Hippocampal formation (tissue), 2 donors: Measurements from ENCODE around the gene RSF1.
"Not testable (repeated sequence)": the region's sequence is repeated elsewhere in the genome, so short reads cannot be mapped to it uniquely, and the experiment has no call there.

Experiments used
- DNase-seq, 2 donors: peaks; one replicate each; lab custom pipeline; 2025; lab: John Stamatoyannopoulos, UW

Gene RSF1

DNA sequence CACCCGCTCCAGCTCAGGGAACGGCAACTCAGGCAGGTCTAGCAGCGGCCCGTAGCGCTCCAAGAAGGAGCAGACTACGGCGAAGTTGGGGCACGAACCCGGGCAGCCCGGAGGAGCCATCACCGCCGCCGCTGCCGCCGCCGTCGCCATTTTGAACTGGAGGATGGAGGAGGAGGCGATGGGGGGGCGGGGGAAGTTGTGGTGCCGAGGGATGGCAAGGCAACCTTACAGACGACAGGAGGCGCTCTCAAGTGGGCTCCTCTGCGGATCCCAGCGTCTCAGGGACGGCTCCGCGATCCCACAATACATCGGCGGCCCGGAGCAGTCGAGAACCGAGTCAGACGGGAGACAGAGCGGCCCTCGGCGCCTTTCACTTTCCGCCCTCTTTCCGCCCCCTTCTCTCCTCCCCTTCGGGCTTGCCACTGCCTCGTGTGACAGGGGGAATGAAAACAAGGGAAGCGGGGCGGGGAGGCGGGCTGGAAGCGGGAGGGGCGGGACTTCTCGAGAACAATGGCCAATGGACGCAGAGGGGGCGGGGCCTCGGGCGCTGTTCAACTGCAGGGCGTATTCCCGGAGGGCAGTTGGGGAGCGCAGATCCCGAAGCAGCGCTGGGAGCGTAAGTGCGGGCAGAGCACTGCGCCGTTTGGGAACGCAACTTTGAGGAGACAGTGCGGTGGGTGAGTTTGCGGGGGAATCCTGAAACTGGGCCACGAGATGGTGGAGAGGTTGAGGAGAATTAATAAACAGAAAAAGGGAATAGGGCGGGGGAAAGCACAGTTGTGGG lies at the start of gene RSF1, which contains the start of gene AAMDC:
Gene RSF1, minus strand, starts transcription at position 158 of the 784 bp plus-strand sequence. Its CDS starts 8 bp downstream, at position 150.
Gene AAMDC, plus strand, starts transcription at position 580 of the 784 bp plus-strand sequence. CDS start 21,353 bp downstream, outside the sequence.
- peak; percentile 99 for DNase-seq

DNA sequence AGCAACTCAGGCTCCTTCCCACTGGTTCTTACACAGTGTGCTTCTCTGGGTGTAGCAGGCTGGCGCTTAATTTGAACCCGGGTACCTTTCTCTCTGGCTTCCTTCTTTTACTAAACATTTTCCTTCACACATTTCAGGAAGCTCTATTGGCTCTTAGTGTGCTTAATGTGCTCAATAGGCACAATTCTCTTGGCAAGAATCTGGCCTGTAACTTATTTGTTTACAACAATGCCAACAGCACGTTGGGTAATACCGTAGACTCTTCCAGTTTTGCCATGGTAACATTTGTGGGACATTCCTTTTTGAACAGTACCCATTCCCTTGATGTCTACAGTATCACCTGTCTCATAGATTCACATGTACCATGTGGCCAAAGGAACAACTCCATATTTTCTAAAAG lies 48.2 kb upstream of the RSF1 start:
- DNase-seq, result no peak

DNA sequence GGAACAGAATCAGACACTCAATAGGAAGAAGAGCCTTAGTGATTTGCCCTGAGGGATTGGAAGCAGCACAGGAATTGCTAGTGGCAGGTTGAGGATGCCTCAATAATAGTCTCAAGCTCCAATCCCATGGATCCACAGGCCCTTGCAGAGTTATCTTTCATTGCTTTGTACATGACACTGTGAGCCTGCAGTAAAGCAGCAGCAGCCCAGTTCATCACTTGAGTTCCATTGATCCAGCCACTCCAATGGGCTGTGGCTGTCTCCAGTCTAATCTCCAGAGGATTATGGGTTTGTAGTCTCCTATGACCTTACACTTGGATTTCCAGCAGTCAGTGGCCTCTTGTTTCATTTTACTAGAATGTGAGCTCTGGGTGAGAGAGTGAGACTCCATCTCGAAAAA lies 45.8 kb upstream of the RSF1 start:
- DNase-seq, result no peak

DNA sequence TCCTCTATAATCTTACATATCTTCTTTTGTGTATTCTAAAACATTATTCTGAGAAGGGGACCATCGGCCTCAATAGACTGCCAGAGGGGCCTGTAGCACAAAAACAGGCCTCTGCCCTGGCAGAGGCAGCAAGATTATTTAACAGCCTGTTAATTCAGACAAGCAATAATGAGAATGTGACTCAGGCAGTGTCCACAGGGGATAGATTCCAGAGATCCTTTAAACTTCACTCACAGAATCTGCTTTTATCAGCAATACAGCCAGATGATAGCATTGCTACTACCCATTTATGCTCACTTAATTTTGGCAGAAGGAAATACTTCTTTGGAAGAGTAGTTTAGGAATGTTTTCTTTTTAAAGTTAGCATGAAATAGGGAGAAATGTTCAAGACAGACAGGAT lies 45.3 kb upstream of the RSF1 start:
- no peak for DNase-seq

DNA sequence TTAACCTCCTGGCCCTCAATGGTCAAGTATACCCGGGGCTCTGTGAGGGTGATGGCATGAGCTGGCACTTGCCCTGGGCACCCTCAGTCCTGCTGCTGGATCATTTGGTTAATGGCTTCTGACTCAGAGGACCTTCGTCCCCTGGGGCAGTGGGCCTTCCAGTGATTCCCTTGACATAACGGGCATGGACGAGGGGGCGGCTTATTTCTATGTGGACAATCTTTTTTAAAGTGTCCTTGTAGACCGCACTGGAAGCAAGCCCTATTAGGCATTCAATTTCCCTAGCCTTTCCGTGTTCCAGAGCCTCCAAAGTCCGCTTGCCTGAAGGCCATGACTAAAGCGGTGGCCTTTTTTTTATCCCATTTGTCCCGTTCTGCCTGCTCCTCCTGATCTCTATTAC lies 40.9 kb upstream of the RSF1 start:
- DNase-seq, result not testable (repeated sequence)

DNA sequence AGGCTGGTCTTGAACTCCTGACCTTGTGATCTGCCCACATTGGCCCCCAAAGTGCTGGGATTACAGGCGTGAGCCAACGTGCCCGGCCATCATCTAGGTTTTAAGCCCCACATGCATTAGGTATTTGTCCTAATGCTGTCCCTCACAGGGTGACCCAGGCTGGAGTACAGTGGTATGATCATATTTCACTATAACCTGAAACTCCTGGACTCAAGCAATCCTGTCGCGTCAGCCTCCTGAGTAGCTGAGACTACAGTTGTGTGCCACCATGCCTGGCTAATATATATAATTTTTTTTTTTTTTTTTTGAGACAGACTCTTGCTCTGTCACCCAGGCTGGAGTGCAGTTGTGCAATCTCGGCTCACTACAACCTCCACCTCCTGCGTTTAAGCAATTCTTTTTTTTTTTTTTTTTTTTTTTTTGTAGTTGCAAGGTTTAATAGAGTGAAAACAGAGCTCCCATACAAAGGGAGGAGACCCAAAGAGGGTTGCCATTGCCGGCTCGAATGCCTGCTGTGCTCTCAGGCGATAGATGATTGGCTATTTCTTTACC lies 37.5 kb upstream of the RSF1 start:
- not testable (repeated sequence) for DNase-seq

GRCh38 chr11:77854838-77855237 lies 34.3 kb upstream of the RSF1 start:
- no peak for DNase-seq

DNA sequence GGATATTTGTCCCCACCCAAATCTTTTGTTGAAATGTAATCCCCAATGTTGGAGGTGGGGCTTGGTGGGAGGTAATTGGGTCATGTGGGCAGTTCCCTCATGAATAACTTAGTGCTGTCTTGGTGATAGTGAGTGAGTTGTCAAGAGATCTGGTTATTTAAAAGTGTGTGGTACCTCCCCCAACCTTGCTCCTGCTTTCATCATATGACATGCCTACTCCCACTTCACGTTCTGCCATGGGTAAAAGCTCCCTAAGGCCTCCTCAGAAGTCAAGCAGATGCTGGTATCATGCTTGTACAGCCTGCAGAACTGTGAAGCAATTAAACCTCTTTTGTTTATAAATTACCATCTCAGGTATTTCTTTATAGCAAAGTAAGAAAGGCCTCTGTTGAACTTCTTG lies 31.0 kb upstream of the RSF1 start:
- no peak for DNase-seq

GRCh38 chr11:77843700-77844099 lies 23.2 kb upstream of the RSF1 start:
- DNase-seq, result not testable (repeated sequence)

DNA sequence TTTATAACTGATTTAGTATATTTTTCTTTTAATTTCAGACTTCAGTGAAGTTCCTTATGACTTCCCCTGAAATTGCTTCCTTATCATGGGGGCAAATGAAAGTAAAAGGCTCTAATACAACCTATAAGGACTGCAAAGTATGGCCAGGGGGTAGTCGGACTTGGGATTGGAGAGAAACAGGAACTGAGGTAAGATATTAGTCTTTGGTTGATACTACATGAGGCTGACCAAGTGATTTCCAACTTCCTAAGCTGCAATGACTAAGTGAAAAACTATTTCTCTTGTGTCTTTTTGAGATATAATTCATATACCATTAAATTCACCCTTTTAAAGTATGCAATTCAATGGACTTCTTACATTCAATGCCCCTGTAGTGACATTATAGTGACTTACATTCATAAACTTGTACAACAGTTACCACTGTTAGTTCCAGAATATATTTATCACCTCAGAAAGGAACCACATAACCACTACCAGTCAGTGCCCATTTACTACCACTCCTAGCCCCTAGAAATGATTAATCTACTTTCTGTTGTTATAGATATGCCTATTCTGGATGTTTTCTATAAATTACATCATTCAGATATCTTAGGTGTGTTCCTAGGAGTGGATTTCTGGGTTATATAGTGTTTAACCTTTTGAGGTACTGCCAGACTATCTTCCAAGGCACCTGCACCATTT lies 22.1 kb upstream of the RSF1 start:
- no peak for DNase-seq

- DNase-seq, result no peak
Observed at GRCh38 chr11:77833302-77833701, 12.8 kb upstream of the RSF1 start.

GRCh38 chr11:77828926-77829325 lies 8.4 kb upstream of the RSF1 start:
- DNase-seq, result no peak

DNA sequence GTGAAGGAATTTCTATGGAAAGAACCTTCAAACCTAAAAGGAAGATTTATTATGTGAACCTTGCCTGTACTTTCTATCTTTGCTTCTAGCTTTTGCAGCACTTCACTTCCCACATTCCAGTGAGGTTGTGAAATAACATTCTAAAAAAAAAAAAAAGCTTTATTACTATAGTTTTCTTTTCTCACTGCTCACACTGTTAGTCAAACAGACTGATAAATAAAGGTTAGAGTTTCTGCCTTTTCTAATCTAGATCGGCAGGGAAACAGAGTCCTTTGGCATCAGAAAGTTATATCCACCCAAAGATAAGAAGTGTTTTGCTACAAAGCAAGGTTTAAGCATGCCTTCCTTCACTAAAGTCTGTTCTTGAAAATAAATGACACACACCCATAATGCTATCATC lies 3.3 kb upstream of the RSF1 start:
- no peak for DNase-seq

GRCh38 chr11:77822126-77822525 lies 1.6 kb upstream of the RSF1 start:
- DNase-seq, result not testable (repeated sequence)

- no peak for DNase-seq
Observed at GRCh38 chr11:77821349-77821851, 878 bp upstream of the RSF1 start.

GRCh38 chr11:77819921-77820564 lies 479 bp downstream of the RSF1 start:
- DNase-seq, result peak; percentile 46 to 58

GRCh38 chr11:77819411-77819920 lies 1.1 kb downstream of the RSF1 start:
- DNase-seq, result peak; percentile 82 to 89

- no peak for DNase-seq
Observed at GRCh38 chr11:77815459-77815858, 5.1 kb downstream of the RSF1 start.

GRCh38 chr11:77814848-77815247 lies 5.7 kb downstream of the RSF1 start:
- no peak for DNase-seq

- no peak for DNase-seq
Observed at GRCh38 chr11:77813256-77813655, 7.3 kb downstream of the RSF1 start.

DNA sequence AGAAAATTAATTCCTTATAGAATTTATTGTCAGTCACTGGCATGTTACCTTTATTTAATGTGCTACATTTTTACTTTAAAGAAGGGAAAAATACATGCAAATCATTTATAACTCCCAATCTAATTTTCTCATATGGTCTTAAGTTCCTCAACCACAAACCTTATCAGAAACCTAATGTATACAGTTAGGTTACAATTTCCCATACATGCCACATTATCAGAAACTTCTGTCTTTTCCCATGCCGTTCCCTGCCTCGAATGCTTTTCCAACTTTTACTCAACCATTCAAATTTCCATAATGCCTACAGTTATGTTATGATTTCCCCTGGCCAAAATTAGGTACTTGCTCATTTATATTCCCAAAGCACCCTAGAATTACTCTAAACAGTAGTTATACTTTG lies 13.5 kb downstream of the RSF1 start:
- no peak for DNase-seq

GRCh38 chr11:77806415-77806814 lies 14.1 kb downstream of the RSF1 start:
- DNase-seq, result no peak
